Lung (tissue), 12 donors: ENCODE measurements around the gene ZSWIM1. TPM values are rescaled to one million over a fixed set of nuclear protein-coding genes. Genes with fewer than 3 reads are reported as not detected.

ENCODE experiments used
- ATAC-seq: fragments of 200-7000 bp; cut with Tn5 transposase; one replicate; pipeline ENCODE4 v1.9.1; 2020; ENCODE audit warnings: moderate number of reproducible peaks; ENCODE audit not compliant: insufficient read depth, low FRiP score
- DNase-seq, 3 donors: peaks; one replicate each; pipeline ENCODE4 v3.0.0-alpha.2; 2013 to 2017
- H3K27ac ChIP-seq, 2 donors: one replicate each; pipeline ENCODE4 v1.5.1; 2013; ENCODE audit warnings: mild to moderate bottlenecking in 2 of 2, moderate library complexity in 2 of 2, control low read depth in 1 of 2, inconsistent platforms in 1 of 2, low read depth in 1 of 2, low read length in 1 of 2
- H3K27me3 ChIP-seq, 3 donors: one replicate each; pipeline ENCODE4 v1.5.1; 2013; ENCODE audit warnings: low read length in 2 of 3; ENCODE audit not compliant: control insufficient read depth in 3 of 3, insufficient read depth in 3 of 3
- H3K36me3 ChIP-seq, 4 donors: one replicate each; pipeline ENCODE4 v1.5.1; 2013; ENCODE audit warnings: low read length in 4 of 4, mild to moderate bottlenecking in 1 of 4, moderate library complexity in 1 of 4; ENCODE audit not compliant: control insufficient read depth in 4 of 4, insufficient read depth in 4 of 4
- H3K4me1 ChIP-seq, 5 donors: one replicate each; pipeline ENCODE4 v1.5.1; 2013; ENCODE audit warnings: low read length in 5 of 5, mild to moderate bottlenecking in 2 of 5, moderate library complexity in 1 of 5; ENCODE audit not compliant: control insufficient read depth in 5 of 5, insufficient read depth in 5 of 5
- H3K4me3 ChIP-seq: one replicate; pipeline ENCODE4 v1.5.1; 2013; ENCODE audit warnings: mild to moderate bottlenecking, control low read depth, moderate library complexity
- H3K9ac ChIP-seq, 2 donors: one replicate each; pipeline ENCODE4 v1.5.1; 2013; ENCODE audit warnings: low read length in 2 of 2, control low read depth in 1 of 2; ENCODE audit not compliant: insufficient read depth in 1 of 2
- H3K9me3 ChIP-seq, 4 donors: one replicate each; pipeline ENCODE4 v1.5.1; 2013; ENCODE audit warnings: low read length in 3 of 4, mild to moderate bottlenecking in 1 of 4, moderate library complexity in 1 of 4; ENCODE audit not compliant: control insufficient read depth in 4 of 4, insufficient read depth in 3 of 4
- WGBS, 2 donors: extraction: QIAGEN DNeasy Blood & Tissue Kit; methylation state at CpG; one replicate each; pipeline ENCODE4 v1.1.7; 2013; 5-methylcytosine and 5-hydroxymethylcytosine counted together
- polyA plus RNA-seq, 2 donors: library from polyadenylated mRNA; stranded (reverse); fragments of 200-250 nt; gene quantifications; one replicate each; pipeline ENCODE4 v1.2.1, GENCODE V29; 2013
- total RNA-seq, 2 donors: library from RNA; depleted of rRNA in 1 of 2; stranded (reverse); fragments of >200 nt in 1 of 2; gene quantifications; one replicate each; pipeline ENCODE4 v1.2.1, GENCODE V29; 2014 to 2021
- TF ChIP-seq, protein P1 (sequence below): IDR thresholded peaks from 2 replicates; pipeline ENCODE4 v1.5.1; 2012; ENCODE audit warnings: mild to moderate bottlenecking; ENCODE audit errors: control extremely low read depth, extremely low read depth
- donor health status: control.
- donor health status: control.
- donor health status: Bipolar disorder and iron deficiency.
- donor health status: healthy.
- donor health status: DM: yes; HTN: yes; CAD: no.

The ZSWIM1 gene
- total and polyA plus RNA-seq, 4 donors, result 3.7 to 11.1 (median 5.2) TPM

- peaks cover 2 to 19% (median 13%) of the 10 kb centered on the region in 5 donors for H3K4me1 ChIP-seq
- no peak overlapping the region for H3K27ac ChIP-seq
- H3K4me3 ChIP-seq, result no peak overlapping the region
- ATAC-seq (no peak), DNase-seq (no peak)
- H3K9me3 ChIP-seq, result no peaks in the 10 kb centered on the region
- H3K36me3 ChIP-seq, result peaks cover 0 to 4% (median 0%) of the 10 kb centered on the region in 4 donors
- no peaks in the 10 kb centered on the region for H3K27me3 ChIP-seq
- 96 to 99% methylated on average over 5 of the region's 5 CpGs for WGBS, 2 donors
- H3K9ac ChIP-seq, result no peak overlapping the region
- TF ChIP-seq, protein P1, sequence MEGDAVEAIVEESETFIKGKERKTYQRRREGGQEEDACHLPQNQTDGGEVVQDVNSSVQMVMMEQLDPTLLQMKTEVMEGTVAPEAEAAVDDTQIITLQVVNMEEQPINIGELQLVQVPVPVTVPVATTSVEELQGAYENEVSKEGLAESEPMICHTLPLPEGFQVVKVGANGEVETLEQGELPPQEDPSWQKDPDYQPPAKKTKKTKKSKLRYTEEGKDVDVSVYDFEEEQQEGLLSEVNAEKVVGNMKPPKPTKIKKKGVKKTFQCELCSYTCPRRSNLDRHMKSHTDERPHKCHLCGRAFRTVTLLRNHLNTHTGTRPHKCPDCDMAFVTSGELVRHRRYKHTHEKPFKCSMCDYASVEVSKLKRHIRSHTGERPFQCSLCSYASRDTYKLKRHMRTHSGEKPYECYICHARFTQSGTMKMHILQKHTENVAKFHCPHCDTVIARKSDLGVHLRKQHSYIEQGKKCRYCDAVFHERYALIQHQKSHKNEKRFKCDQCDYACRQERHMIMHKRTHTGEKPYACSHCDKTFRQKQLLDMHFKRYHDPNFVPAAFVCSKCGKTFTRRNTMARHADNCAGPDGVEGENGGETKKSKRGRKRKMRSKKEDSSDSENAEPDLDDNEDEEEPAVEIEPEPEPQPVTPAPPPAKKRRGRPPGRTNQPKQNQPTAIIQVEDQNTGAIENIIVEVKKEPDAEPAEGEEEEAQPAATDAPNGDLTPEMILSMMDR, result no peak
Observed at GRCh38 chr20:45859916-45860315, 21.1 kb upstream of the ZSWIM1 start.

DNA sequence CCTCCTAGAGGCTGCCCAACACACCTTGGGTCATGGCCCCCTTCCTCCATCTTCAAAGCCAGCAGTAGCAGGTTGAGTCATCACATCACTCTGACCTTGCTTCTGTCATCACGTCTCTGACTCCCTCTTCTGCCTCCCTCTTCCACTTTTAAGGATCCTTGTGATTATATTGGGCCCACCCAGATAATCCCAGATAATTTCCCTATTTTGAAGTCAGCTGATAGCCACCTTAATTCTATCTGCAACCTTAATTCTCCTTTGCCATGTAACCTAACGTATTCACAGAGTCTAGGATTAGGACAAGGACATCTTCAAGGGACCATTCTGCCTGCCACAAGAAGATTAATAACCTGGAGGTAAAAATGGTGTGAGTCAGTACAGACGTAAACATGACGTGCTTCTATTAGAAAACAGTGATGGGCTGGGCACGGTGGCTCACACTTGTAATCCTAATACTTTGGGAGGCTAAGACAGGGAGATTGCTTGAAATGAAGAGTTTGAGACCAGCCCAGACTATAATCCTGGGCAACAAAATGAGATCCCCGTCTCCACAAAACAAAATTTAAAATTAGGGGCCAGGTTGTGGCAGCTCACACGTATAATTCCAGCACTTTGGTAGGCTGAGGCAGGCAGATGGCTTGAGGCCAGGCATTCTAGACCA lies 20.3 kb upstream of the ZSWIM1 start:
- TF ChIP-seq, protein P1, result no peak
- 63 to 78% methylated on average over 7 of the region's 7 CpGs for WGBS, 2 donors

GRCh38 chr20:45861221-45862075 lies 19.6 kb upstream of the ZSWIM1 start:
- TF ChIP-seq, protein P1, result no peak

More for the DNA sequence above, 20.3 kb upstream of the ZSWIM1 start:
- no peak for ATAC-seq
- Histone ChIP-seq H3K9me3 (no peaks in the 10 kb centered on the region), H3K36me3 (peaks cover 0 to 4% (median 0%) of the 10 kb centered on the region in 4 donors), H3K4me1 (peaks cover 2 to 19% (median 12%) of the 10 kb centered on the region in 5 donors), H3K27ac (no peak overlapping the region), H3K27me3 (no peaks in the 10 kb centered on the region), H3K4me3 (no peak overlapping the region), H3K9ac (no peak overlapping the region)
- DNase-seq, result no peak

More at GRCh38 chr20:45861221-45862075, 19.6 kb upstream of the ZSWIM1 start:
- ATAC-seq, result no peak
- no peaks in the 10 kb centered on the region for H3K9me3 ChIP-seq
- H3K4me1 ChIP-seq, result peaks cover 2 to 11% (median 7%) of the 10 kb centered on the region in 5 donors
- no peak overlapping the region for H3K4me3 ChIP-seq
- H3K9ac ChIP-seq, result no peak overlapping the region
- no peaks in the 10 kb centered on the region for H3K27me3 ChIP-seq
- H3K27ac ChIP-seq, result no peak overlapping the region
- H3K36me3 ChIP-seq, result peaks cover 0 to 4% (median 0%) of the 10 kb centered on the region in 4 donors
- WGBS, 2 donors, result 92 to 96% methylated on average over 7 of the region's 7 CpGs
- DNase-seq, result peak in 1 of 3 donors; percentile 13
